ENCODE data around the gene PHC2.

GRCh38 chr1:33296824-33297223 lies 134.1 kb downstream of the PHC2 start:
- no peak for TF ChIP-seq CTCF (IDR thresholded peaks at IDR 0.05)
- TF ChIP-seq POLR2A (IDR thresholded peaks at IDR 0.05), result no peak
- TF ChIP-seq POLR2AphosphoS5 (IDR thresholded peaks at IDR 0.05), result no peak
- no peak for TF ChIP-seq EP300 (IDR thresholded peaks at IDR 0.05)
